Hepatocyte (in vitro differentiated cells): Measurements from ENCODE around the gene PARVG. TPM values are rescaled to one million over a fixed set of nuclear protein-coding genes. Genes with fewer than 3 reads are reported as not detected.

Experiments used
- DNase-seq: peaks from one replicate; pipeline ENCODE4 v3.0.0-alpha.2; 2016; ENCODE audit warnings: low spot score
- H2AFZ ChIP-seq: fragments of 200-600 bp; sonication (generic); 2 replicates; pipeline ENCODE4 v1.6.0; 2016; ENCODE audit warnings: antibody characterized with exemption, mild to moderate bottlenecking
- H3K27ac ChIP-seq: fragments of 200-600 bp; sonication (generic); 2 replicates; pipeline ENCODE4 v1.5.1; 2016; ENCODE audit warnings: mild to moderate bottlenecking
- H3K27me3 ChIP-seq: fragments of 200-600 bp; sonication (generic); 2 replicates; pipeline ENCODE4 v1.6.1; 2016
- H3K36me3 ChIP-seq: fragments of 200-600 bp; sonication (generic); replicated peaks from 2 replicates; pipeline ENCODE4 v1.5.1; 2016; ENCODE audit warnings: low read depth; ENCODE audit not compliant: insufficient read depth
- H3K4me1 ChIP-seq: fragments of 200-600 bp; sonication (generic); 2 replicates; pipeline ENCODE4 v1.5.1; 2016; ENCODE audit warnings: mild to moderate bottlenecking, moderate library complexity; ENCODE audit not compliant: insufficient read depth
- H3K4me2 ChIP-seq: fragments of 200-600 bp; sonication (generic); 2 replicates; pipeline ENCODE4 v1.6.0; 2016
- H3K4me3 ChIP-seq: fragments of 200-600 bp; sonication (generic); 2 replicates; pipeline ENCODE4 v1.5.1; 2016; ENCODE audit warnings: mild to moderate bottlenecking
- H3K79me2 ChIP-seq: fragments of 200-600 bp; sonication (generic); 2 replicates; pipeline ENCODE4 v1.6.0; 2017; ENCODE audit warnings: mild to moderate bottlenecking
- H3K9me2 ChIP-seq: fragments of 200-600 bp; sonication (generic); replicated peaks from 2 replicates; pipeline ENCODE4 v1.6.0; 2017; ENCODE audit warnings: mild to moderate bottlenecking; ENCODE audit not compliant: insufficient read depth
- H3K9me3 ChIP-seq: fragments of 200-600 bp; sonication (generic); 2 replicates; pipeline ENCODE4 v1.5.1; 2016; ENCODE audit warnings: low read depth, mild to moderate bottlenecking
- H4K20me1 ChIP-seq: fragments of 200-600 bp; sonication (generic); 2 replicates; pipeline ENCODE4 v1.6.0; 2016; ENCODE audit warnings: mild to moderate bottlenecking; ENCODE audit not compliant: insufficient read depth, poor library complexity, severe bottlenecking
- EZH2 ChIP-seq: fragments of 200-600 bp; sonication (generic); IDR thresholded peaks from 2 replicates; pipeline ENCODE4 v1.6.1; 2016; ENCODE audit warnings: antibody characterized with exemption, mild to moderate bottlenecking, borderline replicate concordance
- EZH2phosphoT487 ChIP-seq: fragments of 200-600 bp; sonication (generic); IDR thresholded peaks from one replicate; pipeline ENCODE4 v1.6.1; 2018; ENCODE audit warnings: antibody characterized with exemption, mild to moderate bottlenecking, low read depth, moderate library complexity; ENCODE audit not compliant: unreplicated experiment, severe bottlenecking
- WGBS: methylation state at CpG from one replicate; pipeline ENCODE4 v1.1.6; 2016; ENCODE audit warnings: low lambda C conversion rate; ENCODE audit errors: missing lambda C conversion rate; 5-methylcytosine and 5-hydroxymethylcytosine counted together
- polyA plus RNA-seq: library from polyadenylated mRNA; unstranded; fragments of >200 nt; fragmentation: Nextera tagmentation; extraction: Ambion mirVana; gene quantifications from 2 replicates; pipeline ENCODE4 v1.2.1, GENCODE V29; 2016
- total RNA-seq: library from RNA; depleted of rRNA; stranded (reverse); fragments of >200 nt; gene quantifications from 2 replicates; pipeline ENCODE4 v1.2.3, GENCODE V29; 2014
- TF ChIP-seq, protein P1 (sequence below): fragments of 200-600 bp; sonication (generic); IDR thresholded peaks from 2 replicates; pipeline ENCODE4 v1.5.1; 2016; ENCODE audit warnings: antibody characterized with exemption, mild to moderate bottlenecking; ENCODE audit not compliant: poor library complexity

Gene PARVG
- total and polyA plus RNA-seq, 2 experiments from 2014 or later, result 0.77 to 1.00 TPM

DNA sequence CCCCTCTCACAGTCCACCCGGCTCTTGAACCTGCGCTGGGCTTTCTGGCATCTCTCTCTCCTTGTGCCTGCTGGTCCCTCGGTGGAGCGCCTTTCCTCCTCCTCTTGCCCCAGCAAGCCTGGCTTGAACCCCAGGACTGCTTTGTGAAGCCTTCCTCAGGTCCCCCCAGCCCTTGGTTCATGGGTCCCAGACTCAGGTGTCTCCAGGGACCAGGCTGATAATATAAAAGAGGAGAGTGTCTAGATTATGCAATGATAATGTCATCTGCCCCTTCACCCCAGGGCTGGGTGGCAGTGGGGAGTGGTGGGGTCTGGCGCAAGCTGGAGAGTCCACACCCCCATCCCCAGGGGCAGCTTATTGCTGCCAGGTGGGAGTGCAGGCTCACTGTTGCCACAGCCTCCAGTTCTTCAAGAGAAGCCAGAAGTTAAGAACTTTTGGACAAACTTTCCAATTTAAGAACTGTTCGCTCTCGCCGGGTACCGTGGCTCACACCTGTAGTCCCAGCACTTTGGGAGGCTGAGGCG lies 36.6 kb upstream of the PARVG start:
- Histone ChIP-seq H3K9me3 (no peaks in the 10 kb centered on the region), H3K4me1 (peaks cover 21% of the 10 kb centered on the region), H3K9me2 (no peaks in the 10 kb centered on the region), H3K27ac (no peak overlapping the region), H3K27me3 (no peaks in the 10 kb centered on the region), H2AFZ (no peak overlapping the region), H3K4me3 (no peak overlapping the region), H3K4me2 (no peak overlapping the region), H4K20me1 (no peaks in the 10 kb centered on the region), H3K36me3 (no peaks in the 10 kb centered on the region), H3K79me2 (no peaks in the 10 kb centered on the region)
- no peak for TF ChIP-seq EZH2
- TF ChIP-seq, protein P1, sequence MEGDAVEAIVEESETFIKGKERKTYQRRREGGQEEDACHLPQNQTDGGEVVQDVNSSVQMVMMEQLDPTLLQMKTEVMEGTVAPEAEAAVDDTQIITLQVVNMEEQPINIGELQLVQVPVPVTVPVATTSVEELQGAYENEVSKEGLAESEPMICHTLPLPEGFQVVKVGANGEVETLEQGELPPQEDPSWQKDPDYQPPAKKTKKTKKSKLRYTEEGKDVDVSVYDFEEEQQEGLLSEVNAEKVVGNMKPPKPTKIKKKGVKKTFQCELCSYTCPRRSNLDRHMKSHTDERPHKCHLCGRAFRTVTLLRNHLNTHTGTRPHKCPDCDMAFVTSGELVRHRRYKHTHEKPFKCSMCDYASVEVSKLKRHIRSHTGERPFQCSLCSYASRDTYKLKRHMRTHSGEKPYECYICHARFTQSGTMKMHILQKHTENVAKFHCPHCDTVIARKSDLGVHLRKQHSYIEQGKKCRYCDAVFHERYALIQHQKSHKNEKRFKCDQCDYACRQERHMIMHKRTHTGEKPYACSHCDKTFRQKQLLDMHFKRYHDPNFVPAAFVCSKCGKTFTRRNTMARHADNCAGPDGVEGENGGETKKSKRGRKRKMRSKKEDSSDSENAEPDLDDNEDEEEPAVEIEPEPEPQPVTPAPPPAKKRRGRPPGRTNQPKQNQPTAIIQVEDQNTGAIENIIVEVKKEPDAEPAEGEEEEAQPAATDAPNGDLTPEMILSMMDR, result no peak
- TF ChIP-seq EZH2phosphoT487, result no peak
- 77% methylated on average over 9 of the region's 10 CpGs for WGBS
- no peak for DNase-seq

DNA sequence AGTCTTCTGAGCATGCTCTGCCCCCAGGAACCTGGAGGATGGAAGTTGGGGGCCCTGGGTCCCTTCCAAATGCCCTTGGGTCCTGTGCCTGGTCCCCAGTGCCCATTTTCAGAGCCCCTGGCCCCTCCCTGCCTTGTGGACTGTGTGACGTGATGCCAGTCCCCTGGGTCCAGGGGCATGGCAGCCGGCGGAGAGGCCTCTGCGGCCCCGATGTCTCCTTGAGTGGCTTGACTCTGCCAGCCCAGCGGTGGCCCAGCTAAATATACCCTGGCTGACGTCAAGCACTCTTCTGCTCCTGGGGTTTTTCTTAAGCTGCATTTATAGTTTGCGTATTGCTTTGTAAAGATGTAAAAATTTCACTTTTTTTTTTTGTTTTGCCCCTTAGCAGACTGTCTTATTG lies 35.2 kb upstream of the PARVG start:
- WGBS, result 87% methylated on average over 8 of the region's 8 CpGs
- no peaks in the 10 kb centered on the region for H3K9me2 ChIP-seq
- H3K4me2 ChIP-seq, result no peak overlapping the region
- H3K27ac ChIP-seq, result no peak overlapping the region
- H3K4me3 ChIP-seq, result no peak overlapping the region
- no peak for DNase-seq
- TF ChIP-seq EZH2 (no peak), EZH2phosphoT487 (no peak)
- TF ChIP-seq, protein P1, result no peak
- no peaks in the 10 kb centered on the region for H3K36me3 ChIP-seq
- H3K79me2 ChIP-seq, result no peaks in the 10 kb centered on the region
- no peaks in the 10 kb centered on the region for H3K9me3 ChIP-seq
- no peaks in the 10 kb centered on the region for H3K27me3 ChIP-seq
- no peaks in the 10 kb centered on the region for H4K20me1 ChIP-seq
- peaks cover 21% of the 10 kb centered on the region for H3K4me1 ChIP-seq
- no peak overlapping the region for H2AFZ ChIP-seq

DNA sequence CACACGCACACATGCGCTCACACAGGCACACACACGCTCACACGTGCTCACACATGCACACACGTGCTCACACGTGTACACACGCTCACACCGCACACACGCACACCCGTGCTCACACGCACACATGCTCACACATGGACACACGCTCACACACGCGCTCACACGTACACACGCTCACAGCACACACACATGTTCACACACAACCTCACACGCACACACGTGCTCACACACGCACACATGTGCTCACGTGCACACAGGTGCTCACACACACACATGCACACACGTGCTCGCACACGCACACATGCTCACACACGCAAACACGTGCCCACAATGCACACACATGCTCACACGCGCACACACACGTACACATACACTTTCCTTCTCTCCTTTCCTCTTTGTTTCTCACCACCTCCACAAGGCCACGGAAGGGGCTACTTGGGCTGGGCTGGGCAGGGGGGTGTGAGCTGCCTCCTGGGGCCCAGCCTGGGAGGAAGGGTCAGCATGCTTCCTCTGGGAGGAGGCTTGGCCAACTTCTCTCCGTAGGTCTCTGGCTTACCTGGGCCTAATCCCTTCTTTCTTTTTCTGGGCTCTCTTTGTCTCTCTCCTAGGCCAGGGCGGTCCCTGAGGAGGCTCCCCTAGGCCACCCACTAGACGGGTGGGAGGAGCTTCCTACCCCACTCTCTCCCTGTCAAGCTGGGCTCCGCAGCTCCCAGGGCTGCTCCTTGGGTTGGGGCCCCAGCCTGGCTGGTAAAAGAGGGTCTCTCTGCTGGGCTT lies 34.5 kb upstream of the PARVG start:
- Histone ChIP-seq H3K79me2 (no peaks in the 10 kb centered on the region), H3K4me1 (peaks cover 21% of the 10 kb centered on the region), H3K4me3 (no peak overlapping the region), H3K9me3 (no peaks in the 10 kb centered on the region), H4K20me1 (no peaks in the 10 kb centered on the region), H3K36me3 (no peaks in the 10 kb centered on the region), H3K27ac (peak overlapping the region; percentile 66), H3K4me2 (no peak overlapping the region), H2AFZ (no peak overlapping the region), H3K9me2 (no peaks in the 10 kb centered on the region), H3K27me3 (no peaks in the 10 kb centered on the region)
- 83% methylated on average over 24 of the region's 33 CpGs for WGBS
- DNase-seq, result no peak
- TF ChIP-seq EZH2phosphoT487, result no peak
- no peak for TF ChIP-seq EZH2
- TF ChIP-seq, protein P1, result no peak
